Activated CD8-positive, alpha-beta memory T cell treated with anti-CD3 and anti-CD28 coated beads for 4 hours (primary cell): ENCODE measurements around the gene SLC25A24.

Experiments used
- DNase-seq, 2 donors: peaks; one replicate each; pipeline ENCODE4 v3.0.0-alpha.2; 2020; ENCODE audit warnings: low read depth in 2 of 2

Gene SLC25A24

GRCh38 chr1:108106775-108107174 is 93.4 kb downstream of the SLC25A24 start:
- no peak for DNase-seq

DNA sequence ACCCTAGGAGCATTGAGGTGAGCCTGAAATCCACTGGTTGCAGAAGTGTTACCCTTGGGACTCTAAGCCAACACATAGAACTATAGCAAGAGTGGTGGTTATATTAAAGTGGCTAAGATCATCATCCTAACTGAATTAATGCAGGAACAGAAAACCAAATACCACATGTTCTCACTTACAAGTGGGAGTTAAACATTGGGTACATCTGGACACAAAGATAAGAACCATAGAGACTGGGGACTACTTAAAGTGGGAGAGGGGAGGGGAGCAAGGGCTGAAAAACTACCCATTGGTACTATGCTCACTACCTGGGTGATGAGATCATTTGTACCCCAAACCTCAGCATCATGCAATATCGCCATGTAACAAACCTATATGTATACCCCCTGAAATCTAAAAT is 100.0 kb downstream of the SLC25A24 start:
- no peak for DNase-seq

DNA sequence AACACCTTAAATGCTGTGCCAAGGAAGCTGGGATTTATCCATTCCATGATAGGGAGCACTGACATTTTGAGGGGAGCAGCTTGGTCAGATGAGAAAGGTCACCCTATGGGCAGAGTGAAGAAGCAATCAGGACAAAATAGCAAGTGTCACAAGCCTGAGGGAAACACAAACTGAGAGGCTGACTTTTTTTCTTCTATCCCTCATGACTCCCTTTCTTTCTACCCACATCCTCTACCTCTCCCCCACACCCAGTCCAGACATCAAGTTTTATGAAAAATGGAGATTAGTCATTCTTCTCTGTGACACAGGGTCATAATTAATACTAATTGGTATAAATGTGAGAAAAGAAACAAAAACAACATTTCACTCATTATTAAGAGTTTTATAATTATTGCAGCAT is 103.1 kb downstream of the SLC25A24 start:
- no peak for DNase-seq

- DNase-seq = no peak
These were observed 104.1 kb downstream of the SLC25A24 start for GRCh38 chr1:108096089-108096488.

DNA sequence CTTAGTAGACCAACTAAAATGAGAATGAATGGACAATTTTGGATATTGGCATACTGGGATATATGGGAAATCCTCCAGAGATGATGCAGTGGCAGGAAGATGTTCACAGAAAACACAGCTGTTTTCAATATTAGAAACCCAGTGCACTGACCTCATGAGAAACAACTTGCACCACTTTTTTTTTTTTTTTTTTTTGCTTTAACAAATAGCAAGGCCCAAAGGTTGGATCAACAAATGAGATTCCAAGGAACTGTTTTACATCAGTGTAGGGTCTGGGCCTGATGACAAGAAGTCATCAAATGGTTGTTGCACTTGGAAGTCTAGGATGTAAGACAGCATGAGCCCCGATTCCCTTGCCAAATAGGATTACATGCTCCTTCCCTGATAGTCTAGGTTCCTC is 110.7 kb downstream of the SLC25A24 start:
- DNase-seq = no peak

DNA sequence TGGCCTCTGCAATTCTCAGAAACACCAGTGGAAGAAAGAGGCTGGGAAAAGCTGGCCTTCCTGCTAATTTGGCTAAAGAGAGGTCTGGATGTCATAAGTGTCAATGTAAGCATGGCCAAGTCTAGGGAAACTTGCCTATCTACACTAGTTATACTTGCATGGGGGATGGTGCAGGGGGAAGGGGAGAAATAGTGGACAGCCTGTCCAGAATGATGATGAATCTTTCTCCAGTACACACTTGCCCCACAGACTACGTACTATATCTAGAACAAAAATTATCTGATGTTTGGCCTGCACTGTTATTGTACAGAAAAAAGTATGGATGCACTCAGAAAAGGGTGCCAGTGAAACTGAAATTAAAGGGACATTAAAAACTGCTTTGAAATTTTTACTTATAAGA is 114.5 kb downstream of the SLC25A24 start:
- no peak for DNase-seq

DNA sequence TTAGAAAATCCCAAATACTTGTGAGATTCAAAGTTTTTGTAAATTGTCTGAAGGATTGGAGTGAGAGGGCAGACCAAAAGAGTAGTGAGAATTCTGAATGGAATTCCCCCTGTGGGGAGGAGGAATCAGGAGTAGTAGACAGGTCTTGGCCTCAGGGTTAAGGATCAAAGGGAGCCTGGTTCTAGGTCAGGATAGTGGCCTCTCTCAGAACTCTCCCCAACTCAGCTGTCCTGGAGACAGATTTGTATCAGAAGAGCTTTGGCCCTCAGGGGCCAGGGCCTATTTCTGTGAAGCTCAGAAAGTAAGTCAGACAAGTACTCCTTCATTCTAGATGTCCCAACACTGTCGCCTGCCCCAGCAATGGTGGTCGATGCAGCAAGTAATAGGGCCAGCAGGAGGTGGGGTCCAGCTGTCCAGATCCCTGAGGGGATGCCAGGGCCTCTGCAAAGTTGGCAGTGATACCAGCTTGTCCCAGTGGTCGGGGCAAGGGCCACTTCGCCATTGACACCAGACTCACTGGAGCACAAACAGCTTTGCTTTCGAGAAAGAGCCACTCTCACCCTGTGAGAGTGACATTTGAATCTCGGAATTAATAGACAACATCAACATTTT is 115.2 kb downstream of the SLC25A24 start:
- DNase-seq = no peak
